Erythroblast (primary cell): ENCODE data around the gene MRC2.

Source experiments
- DNase-seq, 2 experiments: peaks; one replicate each; lab custom pipeline; 2025; lab: John Stamatoyannopoulos, UW
- GATA1 ChIP-seq: IDR thresholded peaks from 2 replicates; pipeline ENCODE4 v1.6.1; 2011; ENCODE audit warnings: low read depth, mild to moderate bottlenecking, control low read depth, low read length, moderate library complexity
- POLR2A ChIP-seq: IDR thresholded peaks from 2 replicates; pipeline ENCODE4 v1.6.1; 2011; ENCODE audit warnings: mild to moderate bottlenecking, low read length

Gene MRC2

DNA sequence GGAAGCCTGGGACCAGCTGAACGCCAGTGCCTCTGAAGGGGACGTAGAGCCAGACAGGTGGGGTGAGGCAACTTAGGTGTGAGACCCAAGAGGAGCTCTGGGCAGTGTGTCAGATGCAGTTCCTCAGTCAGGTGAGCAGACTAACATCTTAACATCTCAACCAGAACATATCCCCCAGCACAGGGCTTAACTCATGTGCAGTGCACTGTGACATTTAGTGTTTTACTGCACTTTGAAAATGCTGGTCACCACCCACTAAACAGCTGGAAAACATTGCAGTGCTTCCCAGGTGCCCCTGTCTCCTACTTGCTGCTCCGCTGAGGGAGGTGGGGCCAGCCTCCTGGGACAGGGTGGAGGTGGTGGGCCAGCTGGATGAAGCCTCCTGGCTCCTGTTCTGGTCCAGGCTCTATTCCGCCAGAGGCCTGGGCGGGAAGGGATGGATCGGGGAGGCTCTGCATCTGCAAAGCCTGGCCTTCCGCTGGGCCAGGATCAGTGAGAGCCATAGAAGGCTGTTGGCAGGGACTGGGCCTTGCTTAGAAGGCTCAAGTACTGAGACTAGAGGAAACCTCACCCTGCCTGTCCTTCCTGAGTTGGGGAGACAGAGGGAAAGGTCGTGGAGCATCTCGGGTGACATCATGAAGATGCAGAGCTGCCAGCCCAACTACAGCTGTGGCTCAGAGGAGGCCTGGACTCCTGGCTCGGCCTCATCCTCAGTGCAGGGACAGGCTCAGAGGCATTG lies 7.9 kb upstream of the MRC2 start:
- no peak for TF ChIP-seq GATA1
- TF ChIP-seq POLR2A = no peak
- DNase-seq = no peak

DNA sequence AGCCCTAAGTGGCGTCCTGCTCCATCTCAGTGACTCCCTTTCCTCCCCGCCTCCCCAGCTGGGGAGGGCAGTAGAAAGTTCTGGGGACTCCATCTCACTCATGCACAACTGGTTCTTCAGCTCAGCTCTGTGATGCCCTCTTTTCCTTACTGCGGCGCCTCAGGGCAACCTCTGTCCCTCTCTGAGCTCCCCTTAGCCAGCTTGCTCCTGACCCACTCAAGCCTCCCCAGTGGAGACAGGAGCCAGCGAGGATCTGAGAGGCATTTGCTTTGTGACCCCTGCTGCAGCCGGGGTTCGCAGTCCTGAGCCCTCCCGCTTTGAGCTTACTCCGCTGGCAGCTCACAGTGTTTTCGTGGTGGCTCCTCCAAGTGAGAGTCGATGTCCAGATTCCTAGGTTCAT lies 6.2 kb upstream of the MRC2 start:
- DNase-seq = no peak
- TF ChIP-seq GATA1 (no peak), POLR2A (no peak)

DNA sequence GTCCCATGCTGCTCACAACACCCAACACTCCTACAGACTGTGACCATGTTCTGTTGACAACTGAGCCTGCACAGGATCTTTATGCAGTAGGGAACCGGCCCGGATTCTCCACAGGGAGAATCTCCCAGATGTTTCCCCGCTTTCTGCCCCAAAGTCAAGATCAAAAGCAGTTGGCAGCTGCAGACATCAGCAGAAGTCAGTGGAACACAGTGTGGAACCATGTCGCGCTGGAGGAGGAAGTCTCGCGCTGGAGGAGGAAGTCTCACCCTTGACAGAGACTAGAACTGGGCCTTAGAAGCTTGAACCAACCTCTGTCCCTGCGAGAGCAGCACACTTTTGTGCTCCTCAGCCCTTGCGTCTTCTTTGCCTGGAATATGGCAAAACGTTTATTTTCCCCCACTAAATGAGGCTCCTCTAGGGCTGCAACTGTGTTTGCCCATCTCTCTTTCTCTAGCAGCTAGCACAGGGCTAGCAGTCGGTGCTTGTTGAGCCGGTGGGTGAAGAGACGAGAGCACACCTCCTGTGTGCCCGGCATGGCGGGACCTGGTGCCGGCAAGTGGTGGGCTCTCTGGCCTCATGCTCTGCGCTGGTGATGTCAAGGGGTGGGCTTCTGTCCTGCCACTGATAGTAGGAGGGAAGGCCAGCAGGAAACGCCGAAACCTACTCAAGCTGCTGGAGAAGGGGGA lies 2.1 kb upstream of the MRC2 start:
- TF ChIP-seq GATA1 = no peak
- no peak for TF ChIP-seq POLR2A
- DNase-seq = no peak

DNA sequence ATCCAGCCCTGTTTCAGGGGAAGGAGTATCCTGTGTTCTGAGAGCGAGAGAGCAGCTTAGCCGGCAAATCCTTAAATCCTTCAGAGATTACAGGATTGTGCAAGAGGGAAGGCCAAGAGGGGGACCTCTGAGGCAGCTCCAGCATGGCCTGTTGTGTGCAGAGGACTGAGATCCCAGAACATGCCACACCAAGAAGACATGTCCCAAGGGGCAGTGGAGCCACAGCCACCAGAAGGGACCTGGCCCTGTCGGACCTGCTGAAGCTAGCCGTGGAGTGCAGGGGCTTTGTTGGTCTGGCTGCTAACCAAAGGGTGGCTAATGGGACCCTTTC lies 1.6 kb upstream of the MRC2 start:
- no peak for DNase-seq
- no peak for TF ChIP-seq POLR2A
- no peak for TF ChIP-seq GATA1

DNA sequence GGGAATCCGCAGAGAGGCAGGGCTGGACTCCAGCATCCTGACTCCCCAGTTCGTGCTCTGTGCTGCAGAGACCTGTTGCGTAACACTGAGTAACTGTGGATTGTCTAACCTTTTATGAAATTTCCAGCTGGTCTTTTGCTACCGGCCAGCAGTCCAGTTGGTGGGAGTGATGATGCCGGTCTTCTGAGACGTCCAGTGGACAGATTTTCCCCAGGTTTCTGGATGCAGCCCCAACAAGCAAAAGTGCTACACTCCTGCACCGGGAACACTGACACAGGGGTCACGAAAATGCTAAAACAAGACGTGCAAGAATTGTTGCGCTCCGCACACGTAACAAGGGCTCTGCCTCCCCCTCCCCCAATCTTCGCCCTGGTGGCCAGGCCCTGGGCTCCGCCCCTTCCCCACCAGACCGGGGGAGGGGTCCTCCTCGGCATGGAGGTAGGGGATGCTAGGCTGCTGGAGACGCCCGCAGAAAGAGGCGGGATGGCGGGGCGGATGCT lies 701 bp upstream of the MRC2 start:
- no peak for TF ChIP-seq GATA1
- TF ChIP-seq POLR2A = no peak
- no peak for DNase-seq

DNA sequence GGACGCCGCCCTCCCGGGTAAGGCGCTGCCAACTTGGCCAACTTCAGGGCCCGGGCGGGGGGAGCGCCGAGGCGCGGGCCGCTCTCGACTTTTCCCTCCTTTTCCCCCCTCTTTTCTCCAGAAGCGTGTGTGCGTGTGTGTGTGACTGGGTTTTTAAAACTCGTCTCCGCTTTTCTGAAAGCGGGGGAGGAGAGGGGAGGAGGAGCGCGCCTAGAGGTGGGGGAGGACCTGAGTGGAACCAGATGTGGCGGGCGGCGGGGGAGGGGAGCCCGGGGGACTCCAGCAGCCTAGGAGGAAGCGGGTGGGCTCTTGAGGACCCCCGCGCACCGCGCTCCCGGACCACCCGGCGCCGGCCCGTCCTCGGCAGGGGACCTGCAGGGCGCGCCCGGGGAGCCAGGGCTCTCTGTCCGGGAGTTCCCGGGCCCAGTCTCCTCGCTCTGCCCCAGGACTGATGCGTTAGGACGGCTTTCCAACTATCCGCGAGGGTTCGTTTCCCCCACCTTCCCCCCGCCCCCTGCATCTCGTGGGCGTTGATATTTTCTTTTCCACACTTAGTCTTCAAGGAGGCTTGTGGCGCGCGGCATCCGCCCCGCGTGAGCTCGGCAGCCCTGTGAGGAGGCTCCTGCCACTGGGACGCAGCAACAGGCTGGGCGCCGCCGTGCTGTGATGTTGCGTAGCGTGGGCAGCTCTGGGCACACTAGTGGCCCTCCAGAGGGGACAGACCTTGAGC lies 599 bp downstream of the MRC2 start:
- no peak for DNase-seq
- TF ChIP-seq GATA1 = no peak
- TF ChIP-seq POLR2A = no peak

DNA sequence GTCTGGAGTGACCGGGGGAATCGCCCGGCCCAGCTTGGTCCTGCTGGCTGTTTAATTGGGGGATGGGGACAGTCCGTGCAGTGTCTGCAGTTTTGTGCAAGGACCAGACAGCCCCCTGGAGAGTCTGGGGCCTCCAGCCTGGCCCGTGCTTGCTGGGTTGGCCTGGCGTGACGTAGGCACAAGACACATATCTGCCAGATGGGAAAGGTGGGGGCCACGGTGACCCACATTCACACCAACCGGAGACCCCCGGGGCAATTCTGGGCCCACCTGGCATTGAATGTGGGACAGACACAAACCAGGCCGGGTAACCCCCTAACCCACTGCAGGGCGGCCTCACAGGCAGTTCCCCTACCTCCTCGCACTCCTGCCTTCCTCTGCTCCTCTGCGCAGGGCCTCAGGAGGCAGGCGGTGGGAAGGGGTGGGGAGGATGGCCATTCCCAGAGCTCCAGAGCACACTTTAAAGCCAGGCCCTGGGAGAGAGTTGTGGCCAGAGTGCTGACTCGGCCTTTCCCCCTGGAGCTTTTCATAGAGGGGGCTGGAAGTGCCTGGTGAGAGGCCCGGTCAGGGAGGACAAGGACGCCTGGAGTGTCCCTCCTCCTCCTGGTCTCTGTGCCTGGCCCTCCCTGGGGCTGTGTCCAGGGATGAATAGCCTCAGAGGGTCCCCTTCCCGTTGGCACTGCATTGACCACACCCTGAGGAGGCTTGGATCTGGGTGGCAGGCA lies 1.5 kb downstream of the MRC2 start:
- no peak for DNase-seq
- TF ChIP-seq POLR2A = no peak
- TF ChIP-seq GATA1 = no peak

DNA sequence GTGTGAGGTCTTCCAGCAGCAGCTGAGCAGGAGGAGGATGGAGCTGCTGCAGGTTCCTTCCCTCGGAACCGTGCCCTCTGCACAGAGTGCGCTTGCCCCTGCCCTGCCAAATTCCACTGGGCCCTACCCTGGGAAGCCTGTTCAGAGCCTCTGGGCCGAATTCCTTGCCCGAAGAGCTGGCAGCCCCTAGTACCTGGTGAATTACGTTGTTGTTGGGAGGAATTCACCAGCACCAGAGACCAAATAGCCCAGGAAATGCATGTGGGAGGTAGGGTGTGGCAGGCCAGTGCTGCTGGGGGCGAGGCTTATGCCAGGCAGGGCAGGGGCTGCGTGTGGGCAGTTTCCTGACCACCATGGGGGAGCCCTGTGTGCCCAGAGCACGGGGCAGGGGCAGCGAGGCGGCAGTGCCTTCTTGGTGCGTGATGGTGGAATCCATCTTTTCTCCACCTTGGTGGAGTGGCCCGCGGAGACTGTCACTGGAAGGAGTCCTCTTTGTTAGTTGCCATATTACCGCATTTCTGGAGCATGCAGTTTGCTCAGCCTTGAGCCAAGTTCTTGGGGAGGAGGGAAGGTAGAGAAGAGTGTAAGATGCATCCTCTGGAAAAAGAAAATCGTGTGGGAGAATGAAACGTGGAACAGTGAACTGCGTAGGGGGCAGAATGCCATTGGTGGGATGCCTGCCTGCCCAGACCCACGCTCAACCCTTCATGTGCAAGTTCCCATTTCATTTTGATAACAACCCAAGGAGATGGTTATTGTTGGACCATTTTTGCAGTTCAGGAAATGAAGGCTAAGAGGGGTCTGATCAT lies 2.3 kb downstream of the MRC2 start:
- TF ChIP-seq GATA1 (no peak), POLR2A (no peak)
- no peak for DNase-seq

DNA sequence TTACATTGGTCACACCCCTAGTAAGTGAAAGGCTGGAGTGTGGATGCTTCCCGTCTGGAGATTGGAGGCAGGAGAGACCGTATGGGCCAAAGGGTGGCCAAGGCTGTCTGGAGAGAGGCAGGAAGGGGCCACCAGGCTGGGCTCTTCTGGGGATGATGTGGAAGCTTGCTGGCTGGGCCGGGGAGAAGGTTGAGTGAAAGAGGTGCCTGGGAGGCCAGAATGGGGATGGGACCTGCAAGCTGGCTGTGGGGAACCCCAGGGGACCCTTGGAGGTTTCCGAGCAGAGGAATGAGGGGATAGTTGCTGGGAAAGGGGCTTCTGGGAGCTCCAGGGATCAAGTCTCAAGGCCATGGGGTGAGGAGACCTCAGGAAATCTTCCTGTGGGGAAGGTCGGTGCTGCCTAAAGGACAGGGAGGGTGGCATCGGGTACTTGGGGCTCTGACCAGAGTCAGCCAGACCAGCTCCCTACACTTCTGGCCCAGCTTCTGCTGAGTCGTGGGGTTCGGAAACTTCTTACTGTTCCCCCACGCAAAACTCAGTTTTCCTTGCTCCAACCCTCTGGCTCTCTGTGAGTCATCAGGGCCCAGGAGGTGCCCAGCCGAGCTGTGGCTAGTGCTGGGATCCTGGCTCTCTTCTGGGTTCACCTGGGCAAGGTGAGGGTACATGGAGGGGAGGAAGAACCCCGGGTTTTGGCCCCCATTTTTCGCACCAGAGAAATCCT lies 3.1 kb downstream of the MRC2 start:
- no peak for DNase-seq
- TF ChIP-seq POLR2A = no peak
- TF ChIP-seq GATA1 = no peak

DNA sequence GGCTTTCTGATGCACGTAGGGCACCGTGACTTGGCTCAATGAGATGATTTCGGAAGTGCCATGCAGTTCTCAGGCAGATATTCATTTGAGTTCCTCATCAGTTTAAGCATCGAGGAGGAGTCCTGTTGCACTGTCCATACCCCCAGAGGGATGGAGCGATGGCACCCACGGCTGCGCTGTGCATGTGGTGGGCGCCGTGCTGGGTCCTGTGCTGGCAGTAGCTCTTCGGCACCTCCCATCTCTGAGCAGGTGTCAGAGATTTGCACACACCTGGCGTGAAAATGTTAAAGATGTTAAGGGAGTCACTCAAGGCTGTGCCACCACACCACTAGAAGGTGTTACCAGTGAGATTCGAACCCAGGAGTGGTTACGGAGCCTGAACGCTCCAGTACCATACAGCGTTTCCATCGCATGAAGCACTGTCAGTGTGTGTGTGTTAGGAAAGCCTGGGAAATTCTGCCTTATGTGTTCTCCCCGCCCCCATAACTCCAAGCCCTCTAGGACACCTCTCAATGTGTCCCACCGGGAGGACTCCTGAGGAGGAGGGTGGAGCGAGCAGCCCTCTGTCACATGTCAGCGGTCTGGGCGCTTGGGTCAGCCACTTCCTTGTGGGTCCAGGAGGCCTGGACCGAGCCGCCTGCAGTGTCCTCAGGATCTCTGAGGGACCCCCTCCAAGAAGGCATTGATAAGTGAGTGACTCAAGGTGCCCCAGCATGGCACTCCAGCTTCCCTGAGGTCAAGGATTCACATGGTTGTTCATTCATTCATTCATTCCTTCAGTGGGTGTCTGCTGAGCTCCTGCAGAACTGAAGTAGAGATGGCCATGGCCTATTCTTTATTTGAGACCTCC lies 3.8 kb downstream of the MRC2 start:
- DNase-seq = no peak
- TF ChIP-seq POLR2A = no peak
- TF ChIP-seq GATA1 = no peak
